NB4 (cell line): ENCODE data around the gene NCBP2L.

Experiments used
- MYC ChIP-seq: IDR thresholded peaks from 2 replicates; pipeline ENCODE4 v1.6.1; 2011; ENCODE audit warnings: low read depth, low read length
- TF ChIP-seq, protein P1 (sequence below): IDR thresholded peaks from 2 replicates; pipeline ENCODE4 v1.6.1; 2011; ENCODE audit warnings: low read depth, low read length

DNA sequence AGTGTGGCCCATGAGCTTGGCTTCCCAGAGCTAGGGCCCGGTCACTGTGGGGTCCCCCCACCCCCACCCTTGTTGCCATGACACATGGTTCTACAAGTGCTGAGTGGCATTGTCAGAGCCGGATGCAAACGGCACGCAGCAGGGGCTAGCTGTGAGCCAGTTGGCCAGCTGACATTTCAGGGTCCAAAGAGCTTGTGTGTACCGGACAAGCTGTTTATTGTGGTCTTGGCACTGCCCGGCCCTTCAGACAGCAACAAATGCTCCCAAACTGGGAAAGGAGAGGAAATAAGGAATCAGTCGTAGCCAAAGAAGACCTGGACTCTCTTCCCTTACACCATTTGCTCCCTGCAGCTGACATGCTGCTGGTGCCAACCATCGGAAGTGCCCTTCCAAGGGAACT, 38.8 kb upstream of the NCBP2L start:
- TF ChIP-seq MYC, result no peak
- TF ChIP-seq, protein P1, sequence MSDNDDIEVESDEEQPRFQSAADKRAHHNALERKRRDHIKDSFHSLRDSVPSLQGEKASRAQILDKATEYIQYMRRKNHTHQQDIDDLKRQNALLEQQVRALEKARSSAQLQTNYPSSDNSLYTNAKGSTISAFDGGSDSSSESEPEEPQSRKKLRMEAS, result no peak
